HG03439 (cell line): ENCODE results near the gene TBX18.

Experiments
- ATAC-seq: cut with Tn5 transposase; IDR thresholded peaks from one replicate; pipeline ENCODE4 v1.9.1; 2021; ENCODE audit warnings: mild to moderate bottlenecking, moderate library complexity; ENCODE audit not compliant: unreplicated experiment

TBX18 gene

GRCh38 chr6:84681693-84682326 is 82.6 kb downstream of the TBX18 start:
- no peak for ATAC-seq

- ATAC-seq: no peak
Observed at GRCh38 chr6:84675651-84676050, 88.7 kb downstream of the TBX18 start.

GRCh38 chr6:84674395-84674794 is 90.0 kb downstream of the TBX18 start:
- no peak for ATAC-seq

GRCh38 chr6:84671183-84671582 is 93.2 kb downstream of the TBX18 start:
- no peak for ATAC-seq

GRCh38 chr6:84669945-84670344 is 94.5 kb downstream of the TBX18 start:
- ATAC-seq: no peak

- no peak for ATAC-seq
Observed at GRCh38 chr6:84667252-84668213, 96.9 kb downstream of the TBX18 start.

GRCh38 chr6:84665401-84665800 is 99.0 kb downstream of the TBX18 start:
- ATAC-seq: no peak

GRCh38 chr6:84663866-84664265 is 100.5 kb downstream of the TBX18 start:
- no peak for ATAC-seq

GRCh38 chr6:84657486-84657885 is 106.9 kb downstream of the TBX18 start:
- no peak for ATAC-seq

GRCh38 chr6:84657025-84657424 is 107.4 kb downstream of the TBX18 start:
- ATAC-seq: no peak

GRCh38 chr6:84653027-84653551 is 111.3 kb downstream of the TBX18 start:
- no peak for ATAC-seq

- ATAC-seq: no peak
Observed at GRCh38 chr6:84652356-84653026, 111.9 kb downstream of the TBX18 start.

GRCh38 chr6:84651583-84651982 is 112.8 kb downstream of the TBX18 start:
- ATAC-seq: no peak

- ATAC-seq: no peak
Observed at GRCh38 chr6:84648444-84648843, 116.0 kb downstream of the TBX18 start.

- ATAC-seq: no peak
Observed at GRCh38 chr6:84645563-84646266, 118.7 kb downstream of the TBX18 start.

GRCh38 chr6:84645000-84645399 is 119.4 kb downstream of the TBX18 start:
- no peak for ATAC-seq

- ATAC-seq: no peak
Observed at GRCh38 chr6:84643778-84644177, 120.6 kb downstream of the TBX18 start.

- no peak for ATAC-seq
Observed at GRCh38 chr6:84641076-84641475, 123.3 kb downstream of the TBX18 start.

- no peak for ATAC-seq
Observed at GRCh38 chr6:84639396-84639795, 125.0 kb downstream of the TBX18 start.

GRCh38 chr6:84638286-84638685 is 126.1 kb downstream of the TBX18 start:
- no peak for ATAC-seq
